ENCODE data around the gene WDR26.
"Not testable (repeated sequence)": the region's sequence is repeated elsewhere in the genome, so short reads cannot be mapped to it uniquely, and the experiment has no call there.

Gene WDR26

GRCh38 chr1:224427346-224427745 is 7.3 kb downstream of the WDR26 start:
- TF ChIP-seq, protein P1, sequence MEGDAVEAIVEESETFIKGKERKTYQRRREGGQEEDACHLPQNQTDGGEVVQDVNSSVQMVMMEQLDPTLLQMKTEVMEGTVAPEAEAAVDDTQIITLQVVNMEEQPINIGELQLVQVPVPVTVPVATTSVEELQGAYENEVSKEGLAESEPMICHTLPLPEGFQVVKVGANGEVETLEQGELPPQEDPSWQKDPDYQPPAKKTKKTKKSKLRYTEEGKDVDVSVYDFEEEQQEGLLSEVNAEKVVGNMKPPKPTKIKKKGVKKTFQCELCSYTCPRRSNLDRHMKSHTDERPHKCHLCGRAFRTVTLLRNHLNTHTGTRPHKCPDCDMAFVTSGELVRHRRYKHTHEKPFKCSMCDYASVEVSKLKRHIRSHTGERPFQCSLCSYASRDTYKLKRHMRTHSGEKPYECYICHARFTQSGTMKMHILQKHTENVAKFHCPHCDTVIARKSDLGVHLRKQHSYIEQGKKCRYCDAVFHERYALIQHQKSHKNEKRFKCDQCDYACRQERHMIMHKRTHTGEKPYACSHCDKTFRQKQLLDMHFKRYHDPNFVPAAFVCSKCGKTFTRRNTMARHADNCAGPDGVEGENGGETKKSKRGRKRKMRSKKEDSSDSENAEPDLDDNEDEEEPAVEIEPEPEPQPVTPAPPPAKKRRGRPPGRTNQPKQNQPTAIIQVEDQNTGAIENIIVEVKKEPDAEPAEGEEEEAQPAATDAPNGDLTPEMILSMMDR (IDR thresholded peaks at IDR 0.05; ENCODE audit: low read depth, low read length): no peak
- Histone ChIP-seq H3K9me3 (no peaks in the 10 kb centered on the region), H3K27me3 (no peaks in the 10 kb centered on the region), H3K4me1 (no peaks in the 10 kb centered on the region), H3K36me3 (peaks cover 52% of the 10 kb centered on the region), H3K4me3 (ENCODE audit: low read depth, low read length) (no peak overlapping the region)
- DNase-seq: no peak

GRCh38 chr1:224426869-224427268 is 7.7 kb downstream of the WDR26 start:
- peaks cover 57% of the 10 kb centered on the region for H3K36me3 ChIP-seq
- H3K4me3 ChIP-seq (ENCODE audit: low read depth, low read length); H3K9me3 ChIP-seq; H3K27me3 ChIP-seq; DNase-seq; H3K4me1 ChIP-seq: not testable (repeated sequence)

DNA sequence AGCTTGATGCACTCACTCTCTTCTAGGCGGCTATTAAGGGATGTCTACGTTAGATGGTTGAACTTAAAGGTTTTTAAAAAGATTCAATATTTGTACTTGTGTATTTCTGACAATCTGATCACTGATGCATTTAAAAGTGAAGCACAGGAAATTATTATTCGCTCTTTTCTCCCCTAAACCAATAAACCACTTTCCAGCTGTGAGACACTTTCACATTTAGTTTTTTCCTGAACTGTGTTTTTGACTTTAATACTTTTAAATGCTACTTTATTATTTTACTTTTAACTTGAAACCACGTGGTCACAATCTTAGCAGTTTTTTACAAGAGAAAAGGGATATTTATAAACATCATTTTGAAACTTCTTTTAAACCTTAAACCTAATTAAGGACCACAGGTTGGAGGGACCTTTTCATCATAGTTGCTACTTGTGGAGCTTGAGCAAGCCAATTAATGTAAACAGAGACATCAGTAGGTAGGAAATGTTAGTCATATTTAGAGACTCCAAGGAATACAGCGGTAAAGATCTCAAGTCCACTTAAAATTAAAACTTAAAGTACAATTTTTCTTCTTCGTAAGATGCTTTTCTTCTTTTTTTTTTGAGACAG is 9.2 kb downstream of the WDR26 start:
- DNase-seq: no peak
- H3K36me3 ChIP-seq: peaks cover 70% of the 10 kb centered on the region
- H3K4me1 ChIP-seq: no peaks in the 10 kb centered on the region
- no peaks in the 10 kb centered on the region for H3K9me3 ChIP-seq
- no peaks in the 10 kb centered on the region for H3K27me3 ChIP-seq
- TF ChIP-seq, protein P1 (IDR thresholded peaks at IDR 0.05; ENCODE audit: low read depth, low read length): no peak
- no peak overlapping the region for H3K4me3 ChIP-seq (ENCODE audit: low read depth, low read length)

- H3K9me3 ChIP-seq: no peaks in the 10 kb centered on the region
- H3K4me3 ChIP-seq (ENCODE audit: low read depth, low read length): no peak overlapping the region
- H3K36me3 ChIP-seq: peaks cover 91% of the 10 kb centered on the region
- DNase-seq: no peak
- H3K27me3 ChIP-seq: no peaks in the 10 kb centered on the region
- TF ChIP-seq, protein P1 (IDR thresholded peaks at IDR 0.05; ENCODE audit: low read depth, low read length): no peak
- no peaks in the 10 kb centered on the region for H3K4me1 ChIP-seq
Measured at GRCh38 chr1:224420106-224420505, 14.5 kb downstream of the WDR26 start.

- TF ChIP-seq, protein P1 (IDR thresholded peaks at IDR 0.05; ENCODE audit: low read depth, low read length): no peak
- Histone ChIP-seq H3K27me3 (no peaks in the 10 kb centered on the region), H3K9me3 (no peaks in the 10 kb centered on the region), H3K4me3 (ENCODE audit: low read depth, low read length) (no peak overlapping the region), H3K4me1 (no peaks in the 10 kb centered on the region), H3K36me3 (peaks cover 48% of the 10 kb centered on the region)
- no peak for DNase-seq
Measured at GRCh38 chr1:224411766-224412165, 22.8 kb downstream of the WDR26 start.

GRCh38 chr1:224408294-224408590 is 26.4 kb downstream of the WDR26 start:
- Histone ChIP-seq H3K36me3 (peaks cover 68% of the 10 kb centered on the region), H3K4me1 (no peaks in the 10 kb centered on the region), H3K9me3 (no peaks in the 10 kb centered on the region), H3K4me3 (ENCODE audit: low read depth, low read length) (no peak overlapping the region), H3K27me3 (no peaks in the 10 kb centered on the region)
- TF ChIP-seq, protein P1 (IDR thresholded peaks at IDR 0.05; ENCODE audit: low read depth, low read length): no peak
- DNase-seq: no peak
